GM18867 (cell line): Measurements from ENCODE around the gene ZNFX1.

Experiments used
- ATAC-seq: cut with Tn5 transposase; IDR thresholded peaks from one replicate; pipeline ENCODE4 v1.9.1; 2021; ENCODE audit warnings: mild to moderate bottlenecking, moderate library complexity; ENCODE audit not compliant: unreplicated experiment

ZNFX1 gene

DNA sequence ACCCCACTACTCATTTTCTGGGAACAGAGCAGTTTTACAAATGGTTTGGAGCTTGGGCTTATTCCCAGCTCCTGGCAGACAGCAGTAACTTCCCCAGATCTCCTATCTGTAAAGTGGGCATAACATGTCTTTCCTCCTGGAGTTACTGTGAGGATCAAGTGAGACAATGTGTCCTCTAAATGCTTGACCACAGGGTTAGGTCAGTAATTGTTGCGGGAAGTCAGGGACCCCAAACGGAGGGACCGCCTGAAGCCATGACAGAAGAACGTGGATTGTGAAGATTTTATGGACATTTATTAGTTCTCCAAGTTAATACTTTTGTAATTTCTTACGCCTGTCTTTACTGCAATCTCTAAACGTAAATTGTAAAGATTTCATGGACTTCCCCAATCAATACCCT is 15.3 kb upstream of the ZNFX1 start:
- ATAC-seq = no peak

DNA sequence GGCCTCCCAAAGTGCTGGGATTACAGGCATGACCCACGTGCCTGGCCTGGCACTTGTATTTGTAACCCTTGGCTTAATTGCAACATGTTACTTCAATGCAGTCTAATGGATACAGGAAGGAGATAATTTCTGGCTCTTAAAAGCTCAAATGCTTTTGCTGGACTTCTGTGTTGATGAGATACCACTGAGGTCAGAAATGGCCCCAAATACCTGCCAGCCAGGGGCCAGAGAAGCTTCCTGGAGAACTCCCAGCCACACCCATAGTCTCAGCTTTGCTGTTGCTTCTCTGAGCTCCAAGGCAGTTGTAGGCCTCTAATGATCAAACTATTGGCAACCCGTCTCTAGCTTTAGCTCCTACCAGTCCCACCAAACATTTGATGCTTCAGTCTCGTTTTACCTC is 14.2 kb upstream of the ZNFX1 start:
- ATAC-seq = no peak

DNA sequence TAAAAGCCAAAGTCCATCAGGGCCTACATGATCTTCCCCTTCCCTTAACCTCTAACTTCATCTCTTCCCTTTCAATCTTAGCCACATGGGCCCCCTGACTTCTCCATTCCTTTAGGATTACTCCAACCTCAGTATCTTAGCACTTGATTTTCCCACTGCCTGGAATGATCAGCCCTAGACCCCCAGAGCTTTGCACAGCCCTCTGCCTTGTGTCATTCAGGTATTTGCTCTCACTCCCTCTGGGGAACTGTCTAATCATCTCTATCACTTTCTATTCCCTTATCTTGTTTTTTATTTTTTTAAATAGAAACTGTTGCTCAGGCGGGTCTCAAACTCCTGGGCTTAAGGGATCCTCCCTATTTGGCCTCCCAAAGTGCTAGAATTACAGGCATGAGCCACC is 13.3 kb upstream of the ZNFX1 start:
- no peak for ATAC-seq

DNA sequence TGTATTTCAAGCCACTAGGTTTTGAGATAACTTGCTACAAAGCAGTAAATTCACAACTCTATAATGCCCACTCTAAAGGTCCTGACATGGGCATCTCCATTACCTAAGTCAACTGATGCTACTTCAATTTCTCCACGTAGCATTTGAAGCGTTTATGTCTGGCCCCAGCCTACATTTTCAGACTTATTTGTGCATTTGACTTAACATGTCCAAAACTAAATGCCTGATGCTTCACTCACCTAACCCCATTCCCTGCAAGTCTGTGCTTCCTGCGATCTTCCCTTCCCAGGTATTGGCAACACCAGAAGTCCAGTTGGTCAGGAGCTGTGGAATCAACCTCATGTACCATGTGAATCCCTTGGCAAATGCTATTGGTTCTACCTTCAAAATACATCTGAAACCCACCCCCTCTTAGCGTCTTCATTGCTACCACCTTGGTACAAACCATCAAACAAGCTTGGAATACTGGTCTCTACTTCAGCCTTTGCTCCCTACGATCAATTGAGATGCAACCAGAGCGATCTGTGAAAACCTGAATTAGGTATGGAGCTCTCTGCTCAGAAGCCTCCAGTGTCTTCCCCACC is 12.8 kb upstream of the ZNFX1 start:
- ATAC-seq = no peak

DNA sequence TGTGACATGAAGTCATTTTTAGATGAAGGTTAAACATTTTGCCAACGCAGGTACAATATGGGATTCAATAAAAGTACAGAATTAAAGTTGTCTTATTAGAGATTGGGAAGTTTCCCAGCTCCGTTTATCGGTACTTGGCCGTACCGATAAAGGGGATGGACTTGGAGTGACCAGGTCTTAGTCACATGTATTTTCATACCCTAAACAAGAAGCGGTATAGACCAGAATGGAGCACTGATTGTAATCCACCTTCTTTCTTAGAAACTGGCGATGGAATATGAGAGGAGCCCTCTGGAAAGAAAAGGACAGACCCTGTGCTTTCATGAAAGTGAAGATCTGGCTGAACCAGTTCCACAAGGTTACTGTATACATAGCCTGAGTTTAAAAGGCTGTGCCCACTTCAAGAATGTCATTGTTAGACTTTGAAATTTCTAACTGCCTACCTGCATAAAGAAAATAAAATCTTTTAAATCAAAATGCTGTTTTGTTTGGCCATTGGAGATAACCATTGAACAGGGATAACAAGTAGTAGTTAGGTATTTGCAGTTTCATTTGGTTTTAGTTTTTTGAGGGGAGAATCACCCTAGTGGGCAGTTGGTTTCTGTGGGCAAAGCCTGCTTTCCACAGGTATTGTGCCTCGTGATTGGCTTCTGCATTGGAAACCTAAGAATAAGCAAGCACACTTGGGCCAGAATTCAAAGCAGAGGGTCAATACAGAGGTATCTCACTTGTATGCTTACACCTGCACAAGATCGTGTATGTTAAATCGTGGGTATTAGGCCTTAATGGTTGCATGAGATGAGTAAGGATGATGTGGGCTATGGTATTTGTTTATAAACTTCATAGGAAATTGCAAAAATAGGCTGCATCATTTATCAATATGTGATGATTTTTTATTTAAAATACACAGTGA is 11.2 kb upstream of the ZNFX1 start:
- no peak for ATAC-seq

DNA sequence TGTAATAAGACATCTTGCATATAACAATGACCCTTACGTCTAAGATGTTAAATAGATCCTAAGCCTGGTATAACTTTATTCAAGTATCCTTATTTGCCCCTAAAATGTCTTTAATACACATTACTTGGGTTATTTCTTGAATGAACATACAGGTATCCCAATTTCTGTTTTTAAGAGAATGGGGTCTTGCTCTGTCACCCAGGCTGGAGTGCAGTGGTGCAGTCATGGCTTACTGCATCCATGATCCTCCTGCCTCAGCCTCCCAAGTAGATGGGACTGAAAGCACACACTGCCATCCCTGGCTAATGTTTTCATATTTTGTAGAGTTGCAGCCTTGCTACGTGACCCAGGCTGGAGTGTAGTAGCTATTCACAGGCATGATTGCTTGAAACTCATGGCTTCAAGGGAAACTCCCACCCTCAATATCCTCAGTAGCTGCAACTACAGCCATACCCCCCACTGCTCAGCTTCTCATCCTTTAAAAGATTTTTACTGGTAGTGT is 10.4 kb upstream of the ZNFX1 start:
- ATAC-seq = no peak

DNA sequence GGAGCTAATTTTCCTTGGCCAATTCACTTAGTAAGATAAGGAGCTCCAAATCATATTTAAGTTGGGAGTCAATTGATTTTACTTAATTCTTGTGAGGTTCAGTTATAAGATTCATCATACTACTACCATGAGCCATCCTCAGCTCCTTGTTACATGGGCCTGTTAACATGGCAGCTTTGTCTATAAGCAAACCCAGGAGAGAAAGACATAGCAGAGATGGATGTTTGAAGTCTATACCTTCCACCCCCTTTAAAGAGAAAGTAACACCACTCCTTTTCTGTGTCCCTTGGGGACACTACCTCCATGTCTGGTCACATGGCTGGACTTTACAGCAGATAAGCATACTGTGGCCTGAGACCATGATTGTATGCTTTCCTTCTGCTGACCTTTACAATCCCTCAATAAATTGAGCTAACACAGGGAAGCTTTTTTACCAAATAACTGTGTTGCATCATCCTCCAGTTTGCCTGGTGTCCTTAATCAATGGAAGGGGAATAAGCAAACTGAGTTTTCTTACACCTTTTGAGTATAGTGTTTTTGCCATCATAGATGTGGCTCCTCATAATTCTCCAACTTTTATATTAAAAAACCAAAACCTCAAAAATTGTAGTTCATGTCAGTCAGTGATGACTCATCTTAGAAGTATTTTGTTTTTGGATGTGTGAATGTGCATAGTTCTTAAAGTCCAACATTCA is 9.8 kb upstream of the ZNFX1 start:
- ATAC-seq = no peak

DNA sequence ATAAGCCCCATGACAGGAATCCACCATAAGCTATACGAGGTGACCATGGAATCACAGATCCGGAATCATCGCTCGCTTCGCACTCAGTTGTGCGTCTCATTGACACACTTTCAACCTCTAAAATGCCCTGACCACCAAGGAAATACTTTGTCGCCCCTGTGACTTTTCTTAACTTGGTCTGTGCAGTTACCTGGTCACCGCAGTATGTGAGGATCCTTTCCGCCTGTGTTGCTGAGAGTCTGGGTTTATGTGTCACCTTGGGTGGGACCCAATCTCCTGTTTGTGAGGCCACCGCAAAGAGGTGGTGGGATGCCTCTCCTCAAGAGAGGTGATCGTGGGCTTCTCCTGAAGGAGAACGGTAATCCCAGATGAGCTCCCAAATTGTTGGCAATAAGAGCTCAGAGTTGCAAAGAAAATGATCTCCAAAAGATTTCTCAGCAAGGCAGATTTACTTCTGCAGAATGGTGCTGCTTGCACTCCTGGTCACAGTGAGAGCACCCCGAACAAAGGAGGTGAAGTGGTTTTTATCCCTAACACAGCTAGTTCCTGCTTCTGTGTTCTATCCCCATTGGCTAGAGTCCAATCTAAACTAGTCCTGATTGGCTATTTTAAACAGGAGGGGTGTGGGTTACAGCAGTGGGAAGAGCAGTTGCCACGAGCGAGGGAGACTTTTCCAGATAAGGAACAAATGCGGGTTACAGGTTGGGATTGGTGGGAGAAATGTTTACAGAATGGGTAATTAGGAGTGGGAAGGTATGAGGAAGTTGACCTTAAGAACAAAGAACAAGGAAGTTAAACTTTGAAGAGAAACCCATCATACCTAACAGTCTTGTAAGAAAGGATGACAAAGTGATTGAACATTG is 9.1 kb upstream of the ZNFX1 start:
- ATAC-seq = no peak

DNA sequence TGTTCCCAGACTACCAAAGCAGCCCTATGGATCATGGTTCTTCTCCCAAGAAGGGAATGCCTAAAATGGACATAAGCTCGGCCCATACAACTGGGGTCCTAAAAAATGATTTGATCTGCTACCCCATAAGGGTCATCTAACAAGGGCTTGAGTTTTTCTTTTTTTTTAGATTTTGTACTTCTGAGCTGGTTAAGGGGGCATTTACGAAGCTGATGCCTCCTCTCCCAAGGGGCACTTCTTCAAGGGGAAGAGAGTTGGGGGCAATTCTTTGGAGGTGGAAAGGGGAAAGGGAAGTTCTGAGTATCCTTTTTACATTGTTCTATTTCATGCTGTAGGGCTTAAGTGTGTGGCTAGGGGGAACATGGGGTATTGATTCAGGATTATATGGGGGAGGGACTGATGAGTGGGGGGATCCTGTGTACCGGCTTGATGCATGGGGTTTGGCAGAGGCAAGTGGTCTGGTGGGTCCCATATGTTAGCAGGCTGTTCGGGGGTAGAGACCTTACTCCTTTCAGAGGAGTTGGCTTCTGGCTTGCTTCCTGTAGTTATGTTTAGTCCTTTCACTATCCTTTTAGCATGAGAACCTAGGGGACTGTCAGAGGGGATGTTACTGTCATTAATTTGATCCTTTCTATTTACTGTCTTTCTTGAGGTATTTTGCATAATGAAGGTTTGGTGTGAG is 8.1 kb upstream of the ZNFX1 start:
- ATAC-seq = no peak

DNA sequence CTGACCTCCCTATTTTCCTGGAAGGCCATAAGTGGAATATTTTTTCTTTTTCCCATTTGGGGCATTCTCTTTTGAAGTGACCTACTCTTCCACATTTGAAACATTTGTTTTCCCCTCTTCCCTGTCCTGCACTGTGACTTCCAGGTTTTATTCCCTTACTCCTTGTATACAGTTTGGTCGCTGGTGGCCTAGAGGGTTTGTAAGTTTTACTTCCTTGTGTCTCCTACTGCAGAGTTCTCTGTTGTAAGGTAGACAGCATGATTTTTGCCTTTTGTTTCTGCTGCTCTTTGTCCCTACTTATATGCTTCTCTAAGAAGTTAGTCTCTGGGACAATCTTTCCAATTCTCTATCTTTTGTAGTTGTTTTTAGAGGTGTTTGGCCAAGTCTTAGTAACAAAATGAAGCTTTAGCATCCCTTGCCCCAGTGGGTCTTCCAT is 7.4 kb upstream of the ZNFX1 start:
- ATAC-seq = no peak

DNA sequence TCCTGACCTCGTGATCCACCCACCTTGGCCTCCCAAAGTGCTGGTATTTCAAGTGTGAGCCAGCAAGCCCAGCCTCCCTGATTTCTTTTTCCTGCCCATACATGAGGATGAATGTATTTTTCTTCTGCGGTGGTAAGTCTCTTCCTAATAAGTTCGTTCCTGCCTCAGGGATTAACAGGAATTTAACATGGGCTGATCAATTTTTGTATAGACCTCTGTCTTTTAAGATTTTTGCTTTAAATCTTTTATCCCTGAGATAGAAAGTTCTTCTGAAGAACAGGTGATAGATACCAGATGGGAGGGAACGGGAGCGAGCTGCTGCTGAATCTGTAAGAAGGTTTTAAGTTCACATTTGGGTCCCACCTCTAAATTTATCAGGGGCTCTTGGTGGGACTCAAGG is 7.0 kb upstream of the ZNFX1 start:
- no peak for ATAC-seq

DNA sequence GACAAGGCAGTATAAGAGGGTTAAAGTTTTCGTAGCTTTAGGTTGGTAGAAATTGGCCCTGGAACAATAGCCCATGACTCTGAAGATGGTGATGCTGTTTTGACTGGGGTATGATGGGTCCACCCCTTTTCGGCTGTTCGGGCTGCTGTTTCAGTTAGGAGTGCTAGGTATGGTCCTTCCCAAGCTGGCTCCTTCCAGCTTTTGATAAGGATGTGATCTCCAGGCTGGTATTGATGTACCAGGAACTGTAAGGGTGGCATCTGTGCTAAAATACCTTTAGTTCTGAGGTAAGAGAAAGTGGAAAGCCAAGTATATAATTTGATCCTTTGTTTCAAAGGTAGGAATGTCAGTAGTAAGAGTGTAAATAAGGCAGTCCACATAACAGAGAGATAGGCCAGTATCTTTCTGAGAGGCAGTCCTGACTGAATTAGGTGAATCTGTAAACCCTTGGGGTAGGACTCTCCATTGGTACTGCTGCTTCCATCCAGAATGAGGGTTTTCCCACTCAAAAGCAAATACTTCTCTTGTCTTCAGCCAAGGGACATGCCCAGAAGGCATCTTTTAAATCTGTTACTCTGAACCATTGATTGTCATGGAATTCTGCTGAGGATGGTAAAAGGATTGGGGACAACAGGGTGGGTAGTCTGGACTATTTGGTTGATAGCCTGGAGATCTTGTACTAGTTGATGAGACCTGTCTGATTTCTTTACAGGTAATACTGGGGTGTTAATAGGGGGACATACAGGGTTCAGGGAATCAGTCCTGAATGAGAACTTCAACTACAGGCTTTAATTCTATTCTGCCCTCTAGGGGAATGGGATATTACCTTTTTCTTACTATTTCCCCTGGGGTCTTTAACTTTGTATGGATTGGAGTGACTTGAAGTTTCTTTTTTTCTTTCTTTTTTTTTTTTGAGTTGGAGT is 6.1 kb upstream of the ZNFX1 start:
- ATAC-seq = no peak

DNA sequence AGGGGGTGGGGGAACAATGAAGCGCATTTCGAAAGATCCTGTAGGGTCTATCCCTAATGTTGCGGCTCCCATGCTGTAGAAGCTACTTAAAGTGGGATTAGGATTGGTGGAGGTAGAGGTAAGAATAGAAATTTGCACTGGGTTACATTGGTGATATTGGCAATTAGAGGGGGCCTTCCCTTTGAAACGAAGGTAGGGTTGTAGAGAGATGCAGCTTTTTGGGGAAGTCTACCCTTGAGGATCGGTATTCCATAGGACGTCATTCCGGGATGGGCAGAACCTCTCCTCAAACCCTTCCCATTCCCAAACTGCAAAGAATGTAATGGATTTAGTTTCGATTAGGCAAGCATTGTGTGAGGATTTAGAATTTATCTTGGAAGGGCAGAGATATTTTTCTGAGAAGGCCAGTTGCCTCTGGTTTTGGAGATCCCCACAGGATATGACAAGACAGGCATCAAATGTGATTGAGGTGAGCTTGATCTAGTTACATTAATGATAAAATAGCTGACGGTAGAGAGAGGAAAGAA is 5.4 kb upstream of the ZNFX1 start:
- no peak for ATAC-seq

DNA sequence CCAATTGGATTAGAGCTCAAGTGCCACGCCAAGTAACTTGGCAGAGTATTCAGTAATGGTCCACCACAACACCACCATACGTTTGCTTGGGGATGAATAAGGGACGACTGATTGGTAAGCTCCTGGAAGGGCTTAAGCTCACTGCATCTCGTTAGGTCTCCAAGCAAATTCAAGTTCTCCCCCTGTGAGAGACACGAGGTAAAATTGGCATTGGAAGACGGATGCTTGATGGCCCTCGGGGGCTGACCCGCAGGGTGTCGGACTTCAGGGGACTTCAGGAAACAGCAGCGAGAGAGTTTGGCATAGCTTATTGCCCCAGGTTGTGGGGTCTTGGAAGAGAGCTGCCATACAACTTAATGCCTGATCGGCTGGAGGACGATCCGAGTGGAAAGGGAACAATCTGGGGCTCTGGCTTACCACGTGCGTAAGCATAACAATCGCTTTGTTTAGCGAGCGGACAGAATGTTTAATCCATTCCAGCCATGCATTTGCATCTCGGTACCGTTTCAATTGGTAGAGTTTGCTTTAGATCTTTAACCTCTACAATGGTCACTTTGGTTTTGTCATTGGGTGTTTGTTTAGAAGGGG is 4.8 kb upstream of the ZNFX1 start:
- ATAC-seq = no peak

DNA sequence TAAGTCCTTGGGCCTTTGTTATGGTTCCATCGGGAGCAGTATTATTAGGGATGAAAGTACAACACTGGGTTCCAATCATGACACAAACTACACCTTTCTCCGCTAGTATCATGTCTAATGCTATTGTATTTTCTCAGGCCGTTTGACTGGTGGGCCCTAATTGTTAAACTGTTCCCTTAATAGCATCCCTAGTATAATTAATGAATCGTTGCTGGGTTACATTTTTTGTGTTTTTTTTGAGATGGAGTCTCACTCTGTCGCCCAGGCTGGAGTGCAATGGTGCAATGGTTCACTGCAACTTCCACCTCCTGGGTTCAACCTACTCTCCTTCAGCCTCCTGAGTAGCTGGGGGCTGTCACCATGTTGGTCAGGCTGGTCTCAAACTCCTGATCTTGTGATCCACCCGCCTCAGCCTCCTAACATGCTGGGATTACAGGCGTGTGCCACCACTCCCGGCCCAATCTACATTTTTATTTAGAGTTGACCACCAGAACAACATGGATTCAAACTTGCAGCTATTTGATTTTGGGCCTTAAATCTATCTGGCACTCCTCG is 4.1 kb upstream of the ZNFX1 start:
- ATAC-seq = no peak

DNA sequence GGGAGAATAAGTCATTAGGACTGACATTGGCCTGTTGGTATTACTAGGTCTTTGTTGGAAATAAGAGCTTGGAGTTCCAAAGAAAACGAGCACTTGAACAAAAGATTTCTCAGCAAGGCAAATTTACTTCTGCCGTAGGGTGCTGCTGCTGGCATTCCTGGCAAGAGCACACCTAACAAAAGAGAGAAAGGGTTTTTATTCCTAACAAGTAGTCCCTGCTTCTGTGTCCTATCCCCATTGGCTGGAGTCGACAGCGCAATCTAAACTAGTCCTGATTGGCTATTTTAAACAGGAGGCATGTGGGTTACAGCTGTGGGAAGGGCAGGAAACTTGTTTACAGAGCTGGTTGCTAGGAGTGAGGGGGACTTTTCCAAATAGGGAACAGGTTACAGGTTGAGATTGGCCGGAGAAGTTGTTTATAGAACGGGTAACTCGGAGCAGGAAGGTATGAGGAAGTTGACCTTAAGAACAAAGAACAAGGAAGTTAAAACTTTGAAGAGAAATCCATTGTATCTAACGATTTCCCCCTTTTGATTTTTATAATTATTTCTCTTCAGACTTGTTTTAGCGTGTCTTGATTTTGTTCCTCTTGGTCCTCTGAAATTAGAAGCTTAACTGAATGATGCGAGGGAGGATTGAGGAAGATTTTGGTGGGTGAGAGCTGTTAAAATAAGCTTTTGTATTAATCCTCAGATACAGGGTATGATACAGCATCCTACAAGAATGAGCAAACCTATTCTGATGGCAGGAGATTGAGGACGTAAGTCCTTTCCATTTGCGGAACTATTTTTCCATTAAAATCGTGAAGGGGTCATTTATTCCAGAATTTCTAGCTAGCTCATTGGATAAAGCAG is 3.4 kb upstream of the ZNFX1 start:
- ATAC-seq = no peak

DNA sequence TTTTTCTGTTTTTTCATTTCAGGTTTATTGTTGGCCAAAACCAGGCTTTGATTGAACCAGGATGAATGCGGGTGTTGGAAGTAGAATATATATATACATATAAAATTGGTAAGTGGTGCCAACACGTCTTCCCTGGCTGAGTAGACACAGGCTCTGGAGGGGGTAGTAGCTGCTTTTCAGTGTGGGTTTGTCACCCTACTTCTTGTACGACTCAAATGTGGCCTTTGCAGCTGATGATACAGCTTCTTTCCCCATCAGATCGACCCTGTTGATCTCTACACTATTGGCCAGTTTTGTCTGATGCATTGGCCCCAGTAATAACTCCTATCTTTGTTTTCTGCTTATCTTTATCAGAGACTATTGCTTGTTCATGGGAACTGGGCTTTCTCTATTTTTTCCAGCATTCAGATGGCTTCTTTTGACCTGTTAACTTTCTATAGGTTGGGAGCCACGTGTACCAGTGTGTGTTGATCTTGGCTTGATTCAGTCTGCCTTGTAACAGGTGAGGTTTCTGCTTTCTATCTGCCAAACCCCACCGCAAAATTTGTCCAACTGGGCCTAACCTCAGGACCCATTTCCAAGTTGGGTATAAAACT is 2.7 kb upstream of the ZNFX1 start:
- ATAC-seq = no peak
